ENCODE data around the gene SPPL3. TPM values are rescaled to one million over a fixed set of nuclear protein-coding genes. Genes with fewer than 3 reads are reported as not detected.
"Not testable (repeated sequence)": the region's sequence is repeated elsewhere in the genome, so short reads cannot be mapped to it uniquely, and the experiment has no call there.

The SPPL3 gene
- total RNA-seq, 1 donor from 2014 or later = 25.8 TPM

GRCh38 chr12:120839503-120839902 is 64.7 kb downstream of the SPPL3 start:
- no peaks in the 10 kb centered on the region for H3K9me3 Mint-ChIP-seq
- peaks cover 10% of the 10 kb centered on the region for H3K4me1 Mint-ChIP-seq
- Histone ChIP-seq H3K4me3 (no peak overlapping the region), H3K79me2 (ENCODE audit: low read depth) (peaks cover 63% of the 10 kb centered on the region), H3K27ac (no peak overlapping the region), H3F3A (ENCODE audit: low read depth) (peaks cover 4% of the 10 kb centered on the region), H3K9ac (no peak overlapping the region), H3K27me3 (no peaks in the 10 kb centered on the region), H4K20me1 (ENCODE audit: low read depth) (peaks cover 59% of the 10 kb centered on the region), H3K4me1 (peaks cover 9% of the 10 kb centered on the region), H2AFZ (replicated peaks) (no peak overlapping the region), H3K9me3 (ENCODE audit: low read depth) (no peaks in the 10 kb centered on the region), H3K4me2 (no peak overlapping the region), H3K36me3 (no peaks in the 10 kb centered on the region)
- H3K4me3 Mint-ChIP-seq = no peak overlapping the region
- H3K36me3 Mint-ChIP-seq = peaks cover 3% of the 10 kb centered on the region
- H3K27me3 Mint-ChIP-seq (ENCODE audit: insufficient read depth, low read depth) = no peaks in the 10 kb centered on the region
- no peak for DNase-seq (ENCODE audit: low spot score)
- no peak overlapping the region for H3K27ac Mint-ChIP-seq
- no peak for TF ChIP-seq CTCF (IDR thresholded peaks at IDR 0.05)
- TF ChIP-seq EZH2 (IDR thresholded peaks at IDR 0.05) = no peak
- TF ChIP-seq EZH2phosphoT487 (IDR thresholded peaks at IDR 0.05) = no peak

GRCh38 chr12:120838629-120839383 is 65.4 kb downstream of the SPPL3 start:
- H3K27ac ChIP-seq = not testable (repeated sequence)

GRCh38 chr12:120836114-120836684 is 68.0 kb downstream of the SPPL3 start:
- Histone ChIP-seq H4K20me1 (ENCODE audit: low read depth) (peaks cover 45% of the 10 kb centered on the region), H3K9me3 (ENCODE audit: low read depth) (no peaks in the 10 kb centered on the region), H3K27ac (no peak overlapping the region), H3F3A (ENCODE audit: low read depth) (peaks cover under 1% of the 10 kb centered on the region), H3K4me1 (peaks cover 7% of the 10 kb centered on the region), H3K79me2 (ENCODE audit: low read depth) (peaks cover 57% of the 10 kb centered on the region), H3K4me2 (no peak overlapping the region), H2AFZ (replicated peaks) (no peak overlapping the region), H3K36me3 (no peaks in the 10 kb centered on the region), H3K27me3 (no peaks in the 10 kb centered on the region), H3K4me3 (no peak overlapping the region), H3K9ac (no peak overlapping the region)
- H3K36me3 Mint-ChIP-seq = peaks cover 3% of the 10 kb centered on the region
- no peaks in the 10 kb centered on the region for H3K9me3 Mint-ChIP-seq
- peaks cover 2% of the 10 kb centered on the region for H3K27me3 Mint-ChIP-seq (ENCODE audit: insufficient read depth, low read depth)
- DNase-seq (ENCODE audit: low spot score) = no peak
- H3K4me1 Mint-ChIP-seq = peaks cover 6% of the 10 kb centered on the region
- H3K4me3 Mint-ChIP-seq = no peak overlapping the region
- no peak overlapping the region for H3K27ac Mint-ChIP-seq
- no peak for TF ChIP-seq CTCF (IDR thresholded peaks at IDR 0.05)
- no peak for TF ChIP-seq EZH2phosphoT487 (IDR thresholded peaks at IDR 0.05)
- no peak for TF ChIP-seq EZH2 (IDR thresholded peaks at IDR 0.05)

More at GRCh38 chr12:120838629-120839383, 65.4 kb downstream of the SPPL3 start:
- not testable (repeated sequence) for H3K4me3 Mint-ChIP-seq; H3K9me3 Mint-ChIP-seq; H3K4me3 ChIP-seq; H3K4me1 ChIP-seq; H3F3A ChIP-seq (ENCODE audit: low read depth); H3K36me3 Mint-ChIP-seq; DNase-seq (ENCODE audit: low spot score); H3K36me3 ChIP-seq; H3K4me2 ChIP-seq; H3K27me3 ChIP-seq; H3K9ac ChIP-seq; H2AFZ ChIP-seq (replicated peaks); H3K4me1 Mint-ChIP-seq; H3K9me3 ChIP-seq (ENCODE audit: low read depth); H3K27ac Mint-ChIP-seq; H3K27me3 Mint-ChIP-seq (ENCODE audit: insufficient read depth, low read depth)
- Histone ChIP-seq H3K79me2 (ENCODE audit: low read depth) (peaks cover 63% of the 10 kb centered on the region), H4K20me1 (ENCODE audit: low read depth) (peaks cover 63% of the 10 kb centered on the region)

GRCh38 chr12:120835657-120836056 is 68.5 kb downstream of the SPPL3 start:
- Histone ChIP-seq H3K4me3 (no peak overlapping the region), H3K4me1 (peaks cover 9% of the 10 kb centered on the region), H3K27me3 (no peaks in the 10 kb centered on the region), H3K27ac (no peak overlapping the region), H3K9ac (no peak overlapping the region), H3K79me2 (ENCODE audit: low read depth) (peaks cover 54% of the 10 kb centered on the region), H3K4me2 (no peak overlapping the region), H3F3A (ENCODE audit: low read depth) (peaks cover 6% of the 10 kb centered on the region), H4K20me1 (ENCODE audit: low read depth) (peaks cover 40% of the 10 kb centered on the region), H2AFZ (replicated peaks) (no peak overlapping the region), H3K36me3 (no peaks in the 10 kb centered on the region), H3K9me3 (ENCODE audit: low read depth) (no peaks in the 10 kb centered on the region)
- Mint-ChIP-seq H3K4me1 (peaks cover 11% of the 10 kb centered on the region), H3K27ac (no peak overlapping the region), H3K27me3 (ENCODE audit: insufficient read depth, low read depth) (peaks cover 2% of the 10 kb centered on the region), H3K9me3 (no peaks in the 10 kb centered on the region), H3K4me3 (no peak overlapping the region), H3K36me3 (peaks cover 3% of the 10 kb centered on the region)
- TF ChIP-seq EZH2phosphoT487 (IDR thresholded peaks at IDR 0.05) (no peak), CTCF (IDR thresholded peaks at IDR 0.05) (no peak), EZH2 (IDR thresholded peaks at IDR 0.05) (no peak)
- no peak for DNase-seq (ENCODE audit: low spot score)
